Right ventricle myocardium superior (tissue), 1 donor: ENCODE results near the gene CAMKMT. TPM values are rescaled to one million over a fixed set of nuclear protein-coding genes. Genes with fewer than 3 reads are reported as not detected.

Experiments
- ATAC-seq: fragments of 200-7000 bp; cut with Tn5 transposase; one replicate; pipeline ENCODE4 v1.9.1; 2020; ENCODE audit warnings: mild to moderate bottlenecking; ENCODE audit not compliant: poor library complexity
- DNase-seq: peaks from one replicate; pipeline ENCODE4 v3.0.0-alpha.2; 2020
- intact Hi-C: fragments of 100-400 bp; cut with DNase I; formaldehyde crosslinking; loops from one replicate; pipeline ENCODE4 v1.11.2; 2022
- total RNA-seq: library from RNA; stranded (reverse); fragmentation: NEBNext Ultra II Directional; extraction: Animal tissue kit (Norgen Biotek cat#: 25700); gene quantifications from one replicate; pipeline ENCODE4 v1.2.1, GENCODE V29; 2021
- donor health status: DM: no; HTN: yes; CAD: no; lungs with severe emphysema.

Gene CAMKMT
- total RNA-seq, 1 donor from 2014 or later = 5.1 TPM

DNA sequence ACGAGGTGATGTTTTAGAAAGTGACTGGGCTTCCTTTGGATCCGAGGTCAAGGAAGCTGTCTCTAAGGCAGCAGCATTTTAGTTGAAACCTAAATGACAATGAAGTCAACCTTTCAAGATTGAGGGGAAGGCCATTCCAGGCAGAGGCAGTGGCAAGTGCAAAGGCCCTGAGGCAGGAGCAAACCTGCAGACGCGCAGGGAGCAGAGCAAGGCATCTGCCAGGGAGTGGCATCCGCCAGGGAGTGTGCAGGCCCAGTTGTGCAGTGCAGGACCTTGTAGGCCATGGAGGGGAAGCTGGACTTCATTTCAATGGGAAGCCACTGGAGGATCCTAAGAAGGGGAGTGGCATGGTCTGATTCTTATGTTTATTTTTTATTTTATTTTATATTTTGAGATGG, 425.1 kb downstream of the CAMKMT start:
- DNase-seq (no peak), ATAC-seq (no peak)
- intact Hi-C loops = no loop called here

DNA sequence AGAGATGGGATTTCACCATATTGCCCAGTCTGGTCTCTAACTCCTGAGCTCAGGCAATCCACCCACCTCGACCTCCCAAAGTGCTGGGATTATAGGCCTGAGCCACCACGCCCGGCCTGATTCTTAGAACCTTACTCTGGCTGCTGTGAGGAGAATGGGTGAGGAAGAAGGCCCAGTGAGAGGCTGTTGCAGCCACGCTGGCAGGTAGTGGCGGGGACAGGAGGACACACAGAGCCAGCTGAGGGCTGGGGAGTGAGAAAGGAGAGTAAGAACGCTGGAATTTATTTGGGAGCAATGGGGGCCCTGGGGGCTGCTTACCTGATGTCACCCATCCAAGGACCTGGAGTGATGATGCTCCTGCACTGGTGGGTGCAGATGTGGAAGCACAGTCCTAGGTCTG, 425.9 kb downstream of the CAMKMT start:
- DNase-seq = no peak
- intact Hi-C loops = no loop called here

DNA sequence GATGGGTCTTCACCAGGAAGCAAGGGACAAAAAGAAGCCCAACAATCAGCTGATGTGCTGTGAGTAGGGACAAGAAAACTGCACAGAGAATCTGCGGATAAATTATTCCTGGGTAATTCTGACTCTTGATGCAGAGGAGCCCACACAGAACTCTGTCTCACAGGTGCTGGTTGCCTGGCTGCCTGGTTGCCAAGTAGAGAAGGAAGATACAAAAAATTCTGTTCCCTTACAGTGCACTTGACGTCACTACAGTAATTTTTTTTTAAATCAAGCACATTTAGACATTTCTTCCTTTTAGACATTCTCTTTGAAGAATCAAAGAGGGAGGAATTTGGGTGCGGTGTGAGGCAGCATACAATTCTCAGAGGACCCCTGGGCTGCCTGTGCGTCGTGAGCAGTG, 427.7 kb downstream of the CAMKMT start:
- DNase-seq = no peak
- intact Hi-C loops = no loop called here

More for the DNA sequence above, 425.9 kb downstream of the CAMKMT start:
- ATAC-seq = no peak

DNA sequence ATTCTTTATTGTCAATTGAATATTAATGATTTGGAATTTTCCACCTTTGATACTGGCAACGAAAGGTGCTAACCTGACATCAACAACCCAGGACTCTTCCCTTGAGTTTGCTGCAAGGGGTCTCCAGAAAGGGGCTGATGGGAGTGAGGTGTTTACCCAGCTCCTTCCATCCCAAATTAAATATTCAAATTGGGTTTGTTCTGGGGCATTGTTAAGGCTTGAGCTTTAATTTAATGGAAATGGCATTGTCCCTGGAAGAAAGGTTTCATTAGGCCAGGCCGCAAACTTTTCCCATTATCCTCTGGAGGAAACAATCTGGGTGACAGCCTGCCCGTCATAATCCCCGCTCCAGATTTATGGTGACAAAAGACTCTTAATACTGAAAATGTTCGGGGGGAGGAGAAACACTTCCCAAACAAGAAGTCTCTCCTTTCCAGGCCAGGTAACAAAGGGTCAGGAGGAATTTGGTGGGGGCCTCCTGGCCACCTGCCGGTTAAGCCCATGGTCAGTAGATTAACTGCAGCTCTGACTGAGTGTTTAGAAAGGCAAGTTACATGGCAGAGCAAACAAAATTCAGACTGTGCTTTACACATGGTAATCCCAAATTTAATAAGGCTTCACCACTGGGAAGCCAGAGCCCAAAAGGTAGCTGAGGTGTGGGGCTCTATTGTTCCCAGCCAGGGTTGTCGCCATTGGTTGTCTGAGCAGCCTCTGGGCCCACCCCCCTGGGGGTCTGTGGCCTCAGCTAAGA, 428.4 kb downstream of the CAMKMT start:
- no peak for DNase-seq
- intact Hi-C loops = no loop called here
- no peak for ATAC-seq

More for the DNA sequence above, 427.7 kb downstream of the CAMKMT start:
- no peak for ATAC-seq

DNA sequence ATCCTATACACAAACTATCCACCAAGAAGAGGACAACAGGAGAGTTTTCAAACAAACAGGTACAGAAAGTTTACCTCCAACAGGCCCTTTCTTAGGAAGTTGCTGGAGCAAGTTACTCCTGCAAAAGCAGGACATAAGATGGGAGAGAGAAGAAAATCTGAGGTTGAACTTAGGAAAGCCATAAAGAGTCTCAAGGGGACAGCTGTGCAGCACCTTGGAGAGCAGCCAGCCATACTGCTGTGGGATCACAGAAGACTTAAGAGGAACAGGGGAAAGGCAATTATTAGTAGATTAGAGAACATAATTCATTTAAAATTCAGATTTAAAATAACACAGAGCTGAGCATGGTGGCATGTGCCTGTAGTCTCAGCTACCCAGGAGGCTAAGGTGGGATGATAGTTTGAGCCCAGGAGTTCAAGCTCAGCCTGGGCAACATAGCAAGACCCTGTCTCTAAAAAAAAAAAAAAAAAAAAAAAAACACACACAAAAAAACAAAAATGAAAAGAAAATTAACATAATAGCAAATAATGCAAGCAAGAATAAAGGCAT, 431.6 kb downstream of the CAMKMT start:
- DNase-seq = no peak
- ATAC-seq = no peak
- intact Hi-C loops = no loop called here

DNA sequence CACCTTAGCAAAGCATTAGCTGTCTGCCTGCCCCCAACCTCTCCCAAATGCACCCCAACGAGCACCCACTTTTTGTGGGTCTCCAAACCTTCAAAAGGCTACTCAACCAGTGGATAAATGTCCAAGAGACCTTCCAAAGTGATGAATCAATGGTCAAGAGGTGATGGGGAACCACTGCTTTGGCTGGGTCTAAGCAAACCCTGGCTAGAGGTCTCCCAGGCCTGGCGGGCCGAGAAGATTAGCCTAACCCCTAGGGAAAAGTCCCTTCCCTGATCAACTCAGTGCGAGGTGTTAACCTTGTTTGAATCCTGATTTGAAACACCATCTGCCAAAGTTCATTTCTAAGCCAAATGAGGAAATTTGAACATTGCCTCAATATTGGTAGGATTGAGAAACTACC, 435.0 kb downstream of the CAMKMT start:
- ATAC-seq (no peak), DNase-seq (no peak)
- intact Hi-C loops = no loop called here

DNA sequence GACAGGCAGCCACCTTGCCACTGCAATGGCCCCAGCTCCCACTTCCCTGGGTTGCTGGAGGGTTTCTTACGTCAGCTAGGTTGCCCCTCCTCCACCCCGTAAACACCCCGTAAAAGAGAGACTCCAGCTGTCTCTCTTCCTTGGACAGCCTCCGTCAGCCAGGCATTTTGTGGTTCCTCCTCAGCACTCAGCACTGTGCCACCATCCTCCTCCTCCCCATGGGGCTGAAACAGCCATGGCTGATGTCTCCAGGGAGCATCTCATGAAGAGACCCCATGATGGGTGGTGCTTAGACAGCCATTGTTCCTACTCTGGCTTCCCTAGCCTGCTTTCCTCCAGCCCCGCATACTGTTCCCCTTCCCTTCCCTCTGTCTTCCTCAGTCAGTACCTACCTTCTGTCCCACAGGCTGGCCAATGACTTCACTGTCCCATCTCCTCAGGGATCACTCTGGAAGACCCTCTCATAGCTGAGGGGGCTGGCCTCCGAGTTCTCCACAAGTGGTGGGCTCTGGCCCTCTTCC, 436.5 kb downstream of the CAMKMT start:
- DNase-seq = no peak
- intact Hi-C loops = no loop called here
- no peak for ATAC-seq

DNA sequence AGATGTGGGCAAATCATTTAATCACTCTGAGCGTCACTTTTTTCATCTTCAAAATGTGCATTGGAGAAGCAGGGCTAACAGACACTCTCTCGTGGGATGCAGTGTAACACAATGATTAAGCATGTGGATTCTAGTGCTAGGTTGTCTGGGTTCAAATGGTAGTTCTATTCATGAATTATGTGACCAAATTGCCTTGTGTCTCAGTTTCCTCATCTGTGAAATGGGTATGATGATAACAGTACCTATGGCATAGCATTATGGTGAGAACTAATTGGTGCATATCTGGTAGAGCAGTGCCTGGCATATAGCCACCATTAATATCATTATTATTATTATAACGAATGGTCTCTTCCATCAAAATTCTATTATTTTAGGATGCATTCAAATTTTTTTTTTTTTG, 437.4 kb downstream of the CAMKMT start:
- ATAC-seq (no peak), DNase-seq (no peak)
- intact Hi-C loops = no loop called here

DNA sequence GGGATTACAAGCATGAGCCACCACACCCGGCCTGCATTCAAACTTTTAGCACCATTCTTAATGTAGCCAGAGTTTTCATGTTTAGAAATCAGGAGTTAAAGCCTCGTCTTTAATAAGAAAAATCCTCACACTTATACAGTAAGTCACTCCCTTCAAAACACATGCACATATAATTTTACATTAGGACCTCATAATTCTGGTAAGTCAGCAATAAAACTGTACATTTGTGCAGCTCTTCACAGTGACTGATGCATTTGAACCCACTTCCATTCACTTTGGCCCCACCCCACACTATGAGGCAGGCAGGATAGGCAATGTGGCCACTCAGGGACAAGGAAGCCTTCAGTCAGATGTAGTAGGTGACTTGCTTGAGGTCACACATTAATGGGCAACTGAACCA, 438.0 kb downstream of the CAMKMT start:
- DNase-seq (no peak), ATAC-seq (no peak)
- intact Hi-C loops = no loop called here

DNA sequence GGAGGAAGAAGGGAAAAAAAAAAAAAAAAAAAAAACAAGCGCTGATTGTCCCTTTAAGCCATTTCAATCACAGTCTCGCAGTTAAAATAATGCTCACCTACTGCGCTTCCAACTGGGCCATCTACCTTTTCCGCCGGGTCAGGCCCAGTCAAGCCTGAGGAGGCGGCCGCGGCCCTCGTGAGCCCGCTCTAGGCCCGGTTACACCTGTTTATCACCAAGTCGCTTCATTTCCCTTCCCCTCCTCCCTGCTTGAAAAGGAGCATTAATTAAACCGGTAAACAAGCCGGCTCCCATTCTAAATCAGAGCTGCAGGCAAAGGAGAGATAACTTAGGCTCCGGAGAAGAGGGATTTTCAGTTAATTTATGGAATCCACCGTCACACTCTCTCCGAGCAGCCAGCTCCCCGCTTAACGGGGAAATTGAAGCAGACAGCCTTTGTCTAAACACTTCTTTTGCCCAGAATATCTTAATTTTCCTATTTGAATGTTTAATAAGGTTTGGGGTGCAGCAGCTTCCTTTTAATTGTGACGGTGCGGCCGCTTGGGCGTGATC, 439.6 kb downstream of the CAMKMT start:
- intact Hi-C loops = no loop called here
- no peak for ATAC-seq
- no peak for DNase-seq

DNA sequence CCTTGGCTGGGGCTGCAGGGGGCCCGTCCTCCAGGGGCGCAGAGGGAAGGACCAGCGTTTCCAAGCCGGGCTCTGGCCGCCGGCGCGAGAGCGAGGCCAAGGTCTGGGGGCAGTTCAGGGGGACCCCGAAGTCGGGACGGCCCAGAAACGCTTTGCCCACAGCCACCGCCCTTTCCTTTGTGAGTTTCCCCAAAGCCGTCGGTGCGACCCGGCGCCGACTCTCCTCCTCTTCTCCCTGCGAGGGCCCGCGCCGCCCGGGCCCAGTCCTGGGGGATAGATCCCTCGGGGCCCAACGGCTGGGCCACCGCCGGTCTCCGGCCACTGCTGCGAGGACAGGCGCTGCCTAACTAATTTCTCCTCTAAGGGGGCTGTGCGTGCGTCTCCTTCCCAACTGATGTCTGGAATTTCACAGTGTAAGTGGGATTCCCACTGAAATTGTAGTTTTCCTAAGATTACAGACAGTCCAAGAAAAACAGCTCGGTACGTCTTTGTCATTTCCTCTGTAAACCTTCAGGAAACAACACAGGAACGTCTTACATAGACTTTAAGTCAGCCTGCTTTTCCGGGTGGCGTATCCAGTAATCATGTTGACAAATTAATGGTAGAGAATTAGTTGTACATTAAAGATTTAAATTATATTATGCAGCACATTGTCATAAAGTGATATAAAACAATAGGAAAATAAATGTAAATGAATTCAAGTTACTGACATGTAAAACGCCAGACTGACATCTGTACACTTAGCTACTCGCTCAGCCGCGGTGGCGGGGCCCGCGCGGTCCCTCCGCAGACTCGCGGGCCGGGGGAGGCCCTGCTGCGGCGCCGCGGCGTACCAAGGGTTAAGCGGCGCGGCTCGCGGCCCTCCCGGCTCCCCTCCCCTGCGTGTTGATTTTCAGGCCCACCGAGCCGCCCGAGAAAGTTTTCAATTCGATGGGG, 440.4 kb downstream of the CAMKMT start:
- no peak for DNase-seq
- intact Hi-C loops = no loop called here
- ATAC-seq = no peak

DNA sequence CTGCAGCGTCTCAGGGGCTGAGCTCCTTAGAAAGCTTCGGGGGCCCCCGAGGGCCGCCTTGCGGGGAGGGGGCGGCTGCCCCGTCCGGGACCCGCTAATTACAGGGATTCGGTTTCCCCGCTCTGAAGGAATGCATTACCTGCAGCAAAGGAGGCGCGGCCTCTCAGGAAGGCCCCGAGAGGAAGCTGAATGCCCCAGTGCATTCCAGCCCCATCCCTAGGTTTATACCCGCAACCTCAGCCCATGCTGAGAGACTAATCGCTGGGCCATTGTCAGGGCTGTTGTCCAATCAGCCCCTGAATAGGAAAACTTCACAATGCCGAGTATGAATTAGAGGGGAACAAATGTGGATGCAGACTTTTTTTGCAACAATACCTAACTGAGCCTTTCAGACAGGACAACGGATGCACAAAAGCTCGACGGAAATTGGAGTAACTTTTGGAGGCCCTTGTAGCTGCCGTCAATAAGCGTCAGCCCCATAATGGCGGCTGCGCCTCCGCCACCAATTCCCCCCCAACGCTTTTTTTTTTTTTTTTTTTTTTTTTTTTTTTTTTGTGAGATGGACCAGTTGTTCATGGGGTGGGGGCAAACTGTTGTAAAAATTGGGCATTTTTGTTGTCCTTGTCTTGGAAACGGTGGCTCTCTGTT, 441.2 kb downstream of the CAMKMT start:
- no peak for DNase-seq
- no peak for ATAC-seq
- intact Hi-C loops = no loop called here

DNA sequence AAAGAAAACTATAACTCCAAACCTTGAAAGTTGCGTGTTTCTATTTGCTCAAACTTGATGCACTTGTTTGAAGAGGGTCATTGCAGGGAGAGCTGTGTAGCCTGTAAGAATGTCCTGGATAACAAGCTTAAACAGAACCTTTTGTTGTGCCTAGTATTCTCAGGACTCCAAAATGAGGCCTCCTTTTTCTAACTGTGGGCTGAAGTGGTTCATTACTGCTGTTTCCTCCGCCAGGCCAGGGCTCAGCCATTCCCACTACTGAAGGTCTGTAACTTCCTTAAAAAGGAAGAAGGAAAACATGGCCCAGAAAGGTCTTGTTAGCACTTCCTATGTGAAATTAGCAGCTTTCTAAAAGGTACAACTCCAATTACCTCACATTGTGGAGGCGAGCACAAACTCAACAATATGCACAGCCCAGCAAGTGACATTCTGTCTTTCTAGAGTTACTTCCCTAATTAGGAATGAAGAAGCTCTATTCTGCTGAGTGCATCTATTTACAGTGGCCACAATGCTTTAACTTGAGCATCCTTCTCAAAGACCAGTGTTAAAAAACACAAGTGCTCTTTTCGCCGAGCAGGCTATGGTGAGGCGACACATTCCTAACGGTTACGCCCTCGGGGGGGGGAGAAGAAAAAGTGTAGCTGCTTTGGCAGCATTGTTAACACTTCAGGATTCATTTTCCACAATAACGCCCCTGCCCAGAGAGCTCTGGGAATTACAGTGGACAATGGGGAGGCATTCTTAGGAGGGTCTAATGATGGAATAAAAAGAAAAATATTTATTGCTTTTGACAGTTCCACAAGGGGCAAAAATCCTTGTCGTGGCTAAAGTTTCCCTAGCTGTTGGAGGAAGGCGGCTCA, 442.9 kb downstream of the CAMKMT start:
- DNase-seq (no peak), ATAC-seq (no peak)
- intact Hi-C loops = no loop called here

DNA sequence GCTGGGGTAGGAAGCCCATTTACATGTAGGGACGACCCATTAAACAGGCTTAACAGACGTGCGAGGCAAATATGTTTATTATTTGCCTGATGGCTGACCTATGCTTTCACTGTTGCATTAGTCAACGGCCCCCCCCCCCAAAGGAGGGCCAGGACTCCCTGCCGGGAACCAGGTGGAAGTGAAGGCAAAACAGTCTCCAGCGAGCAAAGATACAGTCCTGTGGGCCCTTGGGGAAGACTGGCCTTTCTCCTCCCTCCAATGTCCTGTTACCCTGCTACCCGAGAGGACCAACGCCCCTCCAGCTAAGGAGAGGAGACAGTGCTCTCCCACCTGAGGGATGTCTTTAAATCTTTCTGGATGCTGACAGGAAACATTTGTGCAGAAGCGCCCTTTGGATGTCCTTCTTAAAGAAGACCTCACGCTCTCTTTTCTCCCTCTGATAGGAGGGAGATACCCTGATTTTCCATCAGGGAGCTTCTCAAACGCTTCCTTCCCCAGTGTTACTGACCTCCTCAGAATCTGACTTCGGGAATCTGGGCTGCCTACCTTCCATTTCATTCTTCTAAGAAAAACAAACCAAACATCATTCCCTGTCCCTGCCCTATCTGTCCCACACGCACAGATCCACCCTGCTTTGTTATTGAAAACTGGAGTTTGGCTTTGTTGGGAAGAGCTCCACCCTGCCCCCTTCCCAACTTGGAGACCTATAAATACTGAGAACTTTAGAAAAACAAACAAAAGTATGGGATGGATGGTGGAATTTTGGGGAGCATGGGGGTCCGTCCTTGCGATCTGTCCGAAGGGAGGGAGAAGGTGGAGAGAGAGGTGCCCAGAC, 443.9 kb downstream of the CAMKMT start:
- intact Hi-C loops = no loop called here
- ATAC-seq = no peak
- DNase-seq = no peak

DNA sequence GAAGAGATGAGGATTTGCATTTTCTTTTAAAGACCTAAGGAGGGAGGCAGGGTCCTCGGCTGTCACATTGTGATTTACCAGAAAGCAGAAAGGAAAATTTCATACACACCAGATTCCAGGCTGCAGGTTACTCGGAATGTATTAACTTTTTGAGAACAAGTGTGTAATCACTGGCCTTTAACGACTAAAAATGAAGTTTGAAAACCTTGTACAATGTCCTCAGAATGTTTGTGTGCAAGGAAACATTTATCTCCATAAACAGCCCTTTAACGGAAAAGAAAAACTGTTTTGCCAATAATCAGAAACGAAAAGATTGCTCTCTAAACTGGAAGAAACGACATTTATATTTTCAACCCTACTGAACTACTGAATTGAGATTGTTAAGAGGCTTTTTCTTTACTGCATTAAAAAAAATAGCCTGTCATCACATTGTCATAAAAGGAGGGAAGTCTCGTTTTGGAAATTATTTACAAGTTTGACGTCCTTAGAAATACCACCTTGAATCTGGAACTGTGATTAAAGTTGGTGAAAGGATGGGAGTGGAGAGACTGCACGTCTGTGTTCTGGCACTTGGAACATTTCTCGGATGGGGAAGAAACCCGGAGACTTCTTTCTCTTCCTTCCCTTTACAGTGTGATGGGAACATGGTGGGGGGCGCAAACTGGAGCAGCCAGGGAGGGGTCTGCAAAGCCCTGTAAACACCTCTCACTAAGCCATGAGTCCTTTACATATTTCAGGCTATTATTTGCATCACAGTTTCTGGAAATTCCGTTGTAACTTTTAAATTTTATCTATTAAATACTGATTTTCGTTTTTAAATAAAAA, 445.7 kb downstream of the CAMKMT start:
- intact Hi-C loops = no loop called here
- DNase-seq = no peak
- no peak for ATAC-seq

DNA sequence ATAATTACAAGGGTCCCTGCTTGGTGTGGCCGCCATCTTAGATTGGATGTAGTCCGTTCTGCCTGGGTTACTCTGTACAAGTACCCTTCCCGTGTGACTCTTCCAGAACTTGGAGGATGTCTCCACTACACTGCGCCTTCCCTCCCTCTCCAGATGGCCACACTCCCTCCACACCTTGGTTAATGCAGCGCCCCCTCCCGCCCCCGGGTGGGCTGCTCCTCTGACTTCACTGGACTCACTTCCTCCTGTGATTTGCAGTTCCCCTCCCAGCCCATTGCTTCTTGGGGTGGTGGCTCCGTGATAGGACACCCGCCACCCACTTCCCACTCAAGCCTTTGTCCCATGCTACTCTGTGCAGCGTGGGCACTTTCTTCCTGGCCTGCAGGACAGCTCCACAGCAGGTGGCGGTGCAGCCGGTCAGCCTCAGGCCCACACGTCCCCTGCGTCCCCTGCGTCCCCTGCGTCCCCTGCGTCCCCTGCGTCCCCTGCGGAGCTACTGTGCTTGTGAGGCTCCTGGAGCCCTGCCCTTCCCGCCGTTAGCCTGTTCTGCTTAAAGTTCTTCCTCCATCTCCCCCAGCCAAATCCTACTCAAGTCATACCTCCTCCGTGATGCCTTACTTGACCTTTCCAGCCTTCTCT, 449.3 kb downstream of the CAMKMT start:
- intact Hi-C loops = no loop called here
- no peak for ATAC-seq
- no peak for DNase-seq
